H1 (cell line): Measurements from ENCODE around the gene AOAH. TPM values are rescaled to one million over a fixed set of nuclear protein-coding genes. Genes with fewer than 3 reads are reported as not detected.

ENCODE experiments used
- BACH1 ChIP-seq: IDR thresholded peaks from 2 replicates; pipeline ENCODE4 v1.6.1; 2012; ENCODE audit warnings: low read length, improper control_type of control experiment
- EGR1 ChIP-seq: IDR thresholded peaks from 2 replicates; pipeline ENCODE4 v1.6.1; 2011; ENCODE audit warnings: low read depth, low read length, borderline replicate concordance
- EP300 ChIP-seq, 2 experiments: IDR thresholded peaks; 1 replicate in 1 of 2; 2 replicates in 1 of 2; pipeline ENCODE4 v1.6.1; 2011 to 2012; ENCODE audit warnings: low read depth in 2 of 2, low read length in 2 of 2, mild to moderate bottlenecking in 2 of 2, borderline replicate concordance in 1 of 2, inconsistent platforms in 1 of 2, moderate library complexity in 1 of 2
- polyA plus RNA-seq, 7 experiments: library from polyadenylated mRNA; depleted of rRNA in 3 of 7; stranded (reverse) in 5 of 7; unstranded in 2 of 7; fragments of >200 nt in 5 of 7; fragments of 200-250 nt in 2 of 7; gene quantifications; 1 replicate in 5 of 7; 2 replicates in 1 of 7; 4 replicates in 1 of 7; pipeline versions ENCODE4 v1.2.1 to v1.2.3, GENCODE V29; 2011 to 2013; ENCODE audit warnings: missing spikeins in 2 of 7, mixed read lengths in 2 of 7
- total RNA-seq: library from RNA; stranded (reverse); fragmentation: NEBNext Ultra II Directional; extraction: Animal tissue kit (Norgen Biotek cat#: 25700); gene quantifications from 2 replicates; pipeline ENCODE4 v1.2.1, GENCODE V29; 2021

AOAH gene
- total and polyA plus RNA-seq, 2 of the 8 experiments (the other 6 are each of a cell fraction or from before 2014, with no cell fraction given), result 0.08 TPM; not detected in 1

- TF ChIP-seq EGR1 (no peak), BACH1 (no peak), EP300 (IDR thresholded peaks at IDR 0.05; ENCODE audit: borderline replicate concordance in 1 of 2, low read depth in 2 of 2, low read length in 2 of 2) (no peak)
Observed at GRCh38 chr7:36659638-36660341, 64.5 kb downstream of the AOAH start (continued).
